ENCODE results near the gene MAP3K9.

DNA sequence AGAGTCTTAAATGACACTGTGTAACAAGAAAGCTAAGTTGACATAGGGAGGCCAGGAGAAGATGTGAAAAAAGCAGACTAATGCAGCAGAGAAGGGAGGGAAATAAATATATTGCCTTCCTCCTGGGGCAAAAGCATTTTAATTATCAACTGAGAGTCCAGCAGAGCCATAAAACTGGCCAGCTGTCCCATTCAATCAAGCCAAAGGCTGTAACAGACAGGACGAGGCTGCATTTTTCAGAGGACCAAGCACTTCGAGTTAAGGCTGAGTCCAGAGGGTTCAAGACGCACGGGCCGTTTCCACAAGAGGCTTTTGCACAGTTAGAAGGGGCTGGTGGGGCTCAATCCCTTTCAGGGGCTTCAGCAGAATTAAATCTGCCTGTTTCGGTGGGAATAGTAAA, 20.4 kb downstream of the MAP3K9 start:
- TF ChIP-seq POLR2AphosphoS5 (IDR thresholded peaks at IDR 0.05) (no peak), POLR2A (IDR thresholded peaks at IDR 0.05) (no peak)

Data from suprapubic skin (tissue), 4 donors.